Suppressor macrophage (primary cell): ENCODE data around the gene CELF5.
A peak's percentile ranks its signal among the peaks of the same experiment; 100 is the strongest.

Experiments used
- DNase-seq, 4 experiments: peaks; one replicate each; pipeline ENCODE4 v3.0.0-alpha.2; 2020 to 2022
- total RNA-seq, 17 experiments: gene quantifications; one replicate each; lab custom pipeline; 2026; ENCODE audit warnings: mixed read lengths in 6 of 17, inconsistent platforms in 3 of 17; lab: John Stamatoyannopoulos, UW

Gene CELF5
- total RNA-seq = 0 to 2.9 (median 0.06) reads per million in 17 experiments

GRCh38 chr19:3224346-3225168, at the start of gene CELF5:
CELF5 (plus strand) TSS chr19:3224661; CDS start chr19:3224740, 79 bp downstream.
- peak; percentile 27 to 71 (median 44) for DNase-seq

- no peak for DNase-seq
Measured at GRCh38 chr19:3175781-3176714, 48.4 kb upstream of the CELF5 start.

GRCh38 chr19:3176715-3177501, 47.6 kb upstream of the CELF5 start:
- peak in 2 of 4 experiments; percentile 32 to 40 for DNase-seq

GRCh38 chr19:3178377-3178972, 46.0 kb upstream of the CELF5 start, which contains the start of gene S1PR4:
S1PR4 (plus strand) TSS chr19:3178769; CDS start chr19:3178793, 24 bp downstream.
- peak in 2 of 4 experiments; percentile 32 to 40 for DNase-seq

GRCh38 chr19:3178973-3179738, 45.3 kb upstream of the CELF5 start:
- peak in 3 of 4 experiments; percentile 49 to 63 (median 58) for DNase-seq

- DNase-seq = peak in 2 of 4 experiments; percentile 46 to 52
Measured at GRCh38 chr19:3179739-3180293, 44.6 kb upstream of the CELF5 start.

GRCh38 chr19:3183721-3184641, 40.5 kb upstream of the CELF5 start:
- DNase-seq = no peak

- DNase-seq = peak in 2 of 4 experiments; percentile 76
Measured at GRCh38 chr19:3184847-3185460, 39.5 kb upstream of the CELF5 start.

GRCh38 chr19:3185461-3186159, 38.9 kb upstream of the CELF5 start, which contains the start of gene NCLN:
NCLN (plus strand) TSS chr19:3185930; CDS start chr19:3186031, 101 bp downstream.
- peak; percentile 96 to 98 (median 97) for DNase-seq

- DNase-seq = peak in 2 of 4 experiments; percentile 24 to 39
Measured at GRCh38 chr19:3186160-3186688, 38.2 kb upstream of the CELF5 start.

GRCh38 chr19:3186891-3187661, 37.4 kb upstream of the CELF5 start:
- DNase-seq = peak; percentile 44 to 70 (median 68)

- DNase-seq = no peak
Measured at GRCh38 chr19:3187662-3188511, 36.6 kb upstream of the CELF5 start.

- DNase-seq = peak in 2 of 4 experiments; percentile 39 to 59
Measured at GRCh38 chr19:3188627-3189596, 35.5 kb upstream of the CELF5 start.

GRCh38 chr19:3189702-3190469, 34.6 kb upstream of the CELF5 start:
- no peak for DNase-seq
